SKM-1 treated with dmso at 0.1 percent for 144 hours (cell line): ENCODE measurements around the gene PID1.
A peak's percentile ranks its signal among the peaks of the same experiment; 100 is the strongest.

Experiments
- DNase-seq: peaks from one replicate; lab custom pipeline; 2025; ENCODE audit not compliant: unreplicated experiment; lab: John Stamatoyannopoulos, UW

PID1 gene, protein sequence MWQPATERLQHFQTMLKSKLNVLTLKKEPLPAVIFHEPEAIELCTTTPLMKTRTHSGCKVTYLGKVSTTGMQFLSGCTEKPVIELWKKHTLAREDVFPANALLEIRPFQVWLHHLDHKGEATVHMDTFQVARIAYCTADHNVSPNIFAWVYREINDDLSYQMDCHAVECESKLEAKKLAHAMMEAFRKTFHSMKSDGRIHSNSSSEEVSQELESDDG

GRCh38 chr2:229270551-229271410 lies at the start of gene PID1:
PID1 (minus strand) TSS chr2:229271287; CDS start chr2:229271043, 244 bp downstream.
- DNase-seq = no peak

GRCh38 chr2:229319558-229319957 lies 48.5 kb upstream of the PID1 start:
- DNase-seq = no peak

DNA sequence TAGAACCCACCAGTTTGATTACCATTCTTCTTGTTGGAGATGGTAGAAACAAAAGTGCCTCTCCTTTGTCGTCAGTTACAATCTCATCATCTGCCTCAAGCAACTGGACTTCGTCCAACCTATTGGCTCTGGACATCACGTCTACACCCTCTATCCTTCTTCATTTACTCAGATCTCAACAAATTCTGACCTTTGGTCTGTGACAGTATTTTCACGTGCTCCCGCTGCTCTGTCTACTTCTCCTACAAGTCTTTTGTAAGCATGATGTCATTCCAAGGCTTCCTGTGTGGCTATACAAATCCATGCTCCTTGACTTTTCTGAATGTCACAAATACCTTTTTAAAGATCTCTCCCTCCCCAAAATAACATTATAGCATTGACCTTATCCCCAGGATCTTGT lies 43.0 kb upstream of the PID1 start:
- DNase-seq = no peak

DNA sequence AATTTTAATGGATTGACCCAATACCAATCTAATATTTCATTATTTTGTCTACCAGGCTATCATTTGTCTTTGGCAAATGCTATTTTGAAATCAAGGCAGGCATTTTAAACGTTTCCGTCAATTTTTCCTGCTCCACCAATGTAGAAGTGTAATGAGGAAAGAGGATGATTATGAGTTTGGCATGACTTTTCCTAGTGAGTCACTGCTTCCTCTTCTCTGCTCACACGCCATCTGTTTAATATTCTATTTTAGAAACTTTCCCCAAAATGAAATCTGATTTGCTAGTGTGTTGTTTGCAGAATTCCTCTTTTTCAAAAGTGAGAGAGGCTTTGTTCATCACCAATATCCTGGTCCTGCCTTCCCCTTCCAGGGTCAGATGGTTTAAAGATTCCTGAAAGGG lies 42.5 kb upstream of the PID1 start:
- no peak for DNase-seq

- DNase-seq = no peak
These were observed 30.1 kb upstream of the PID1 start for GRCh38 chr2:229301237-229301636.

GRCh38 chr2:229300790-229301189 lies 29.7 kb upstream of the PID1 start:
- DNase-seq = peak; percentile 46

DNA sequence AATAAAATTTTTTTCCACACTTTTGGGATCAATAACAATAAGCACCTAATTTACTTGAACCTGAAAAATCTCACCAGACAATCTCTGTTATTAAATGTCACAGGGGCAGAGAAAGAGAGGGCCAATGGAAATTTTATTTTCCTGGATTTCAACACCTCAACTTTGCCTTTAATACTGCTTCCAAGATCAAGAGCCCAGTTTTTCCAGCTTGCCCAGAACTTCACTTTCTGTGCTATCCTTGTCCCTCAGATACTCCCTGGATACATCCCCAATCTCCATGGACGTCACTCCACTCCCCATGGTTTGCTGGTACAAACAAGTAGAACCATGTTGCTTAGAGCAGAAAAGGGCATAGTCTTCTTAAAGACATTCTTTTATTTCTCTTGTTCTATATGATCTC lies 29.3 kb upstream of the PID1 start:
- no peak for DNase-seq

- DNase-seq = no peak
These were observed 26.2 kb upstream of the PID1 start for GRCh38 chr2:229297247-229297646.

- DNase-seq = no peak
These were observed 25.4 kb upstream of the PID1 start for GRCh38 chr2:229296536-229296935.

DNA sequence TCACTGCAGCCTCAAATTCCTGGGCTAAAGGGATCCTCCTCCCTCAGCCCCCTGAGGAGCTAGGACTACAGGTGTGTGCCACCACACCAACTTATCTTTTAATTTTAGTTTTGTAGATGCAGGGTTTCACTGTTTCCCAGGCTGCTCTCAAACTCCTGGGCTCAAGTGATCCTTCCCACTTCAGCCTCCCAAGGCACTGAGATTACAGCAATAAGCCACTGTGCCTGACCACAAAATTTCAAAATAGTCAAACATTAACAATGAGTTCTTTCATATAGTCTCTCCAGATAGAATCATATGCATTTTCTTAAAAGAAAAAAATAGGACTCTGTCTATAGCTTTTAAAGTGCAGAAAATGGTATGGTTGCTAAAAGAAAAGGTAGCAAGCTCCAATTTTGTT lies 24.9 kb upstream of the PID1 start:
- DNase-seq = peak; percentile 16

- peak; percentile 62 for DNase-seq
These were observed 16.7 kb upstream of the PID1 start for GRCh38 chr2:229287823-229288222.

DNA sequence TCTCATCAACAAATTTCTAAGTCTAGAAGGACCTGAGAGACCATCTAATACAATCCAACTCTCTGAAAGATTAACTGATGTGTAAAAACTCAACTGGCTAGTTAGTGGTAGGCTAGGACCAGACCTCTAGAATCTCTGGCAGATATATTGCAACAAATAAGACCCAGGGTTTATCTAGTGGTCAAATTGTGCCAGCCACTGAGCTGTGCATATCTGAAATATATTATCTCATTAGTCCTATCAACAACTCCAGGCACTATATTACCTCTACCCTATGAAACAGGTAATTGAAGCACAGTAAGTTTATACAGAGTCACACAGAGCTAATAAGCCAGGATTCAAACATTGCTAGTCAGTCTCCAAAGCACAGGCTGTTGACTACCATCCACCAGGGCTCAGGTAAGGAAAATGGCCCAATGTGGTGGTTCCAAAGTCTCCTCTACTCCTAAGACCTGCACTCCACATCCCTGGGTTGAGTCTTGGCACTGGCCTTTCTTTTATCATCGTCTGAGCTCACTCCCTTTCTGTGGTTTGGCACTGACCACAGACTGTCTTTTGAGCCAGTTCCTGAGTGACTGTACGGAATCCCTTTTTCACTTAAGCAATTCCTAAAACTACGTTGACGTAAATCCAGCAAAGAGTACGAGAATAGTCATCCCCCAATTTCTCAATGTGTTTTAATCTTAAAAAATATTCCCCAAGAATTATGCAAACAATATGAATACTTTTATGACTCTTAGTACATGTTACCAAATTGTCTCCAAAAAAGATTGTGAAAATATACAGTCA lies 11.9 kb upstream of the PID1 start:
- peak; percentile 49 for DNase-seq

- no peak for DNase-seq
These were observed 8.4 kb upstream of the PID1 start for GRCh38 chr2:229279516-229279915.

DNA sequence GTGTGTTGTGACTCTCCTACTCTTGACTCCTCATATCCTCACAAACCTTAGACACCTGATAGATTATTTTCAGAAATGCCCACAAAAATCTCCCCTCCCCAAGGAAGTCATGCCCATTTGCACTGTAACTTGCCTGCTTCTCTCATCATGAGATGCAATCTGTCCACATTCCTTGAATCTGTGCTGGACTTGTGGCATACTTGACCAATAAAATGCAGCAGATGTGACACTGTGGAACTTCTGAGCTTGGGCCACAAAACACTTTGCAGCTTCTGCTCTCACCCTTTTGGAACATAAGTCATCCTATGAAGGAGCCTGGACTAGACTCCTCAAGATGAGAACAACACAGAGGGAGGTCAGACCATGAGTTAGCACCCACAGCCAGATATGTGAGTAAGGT lies 4.4 kb upstream of the PID1 start:
- no peak for DNase-seq

- peak; percentile 42 for DNase-seq
These were observed 2.7 kb upstream of the PID1 start for GRCh38 chr2:229273723-229274338.

- DNase-seq = no peak
These were observed 2.1 kb upstream of the PID1 start for GRCh38 chr2:229273006-229273722.

- no peak for DNase-seq
These were observed 1.1 kb downstream of the PID1 start for GRCh38 chr2:229269941-229270340.

DNA sequence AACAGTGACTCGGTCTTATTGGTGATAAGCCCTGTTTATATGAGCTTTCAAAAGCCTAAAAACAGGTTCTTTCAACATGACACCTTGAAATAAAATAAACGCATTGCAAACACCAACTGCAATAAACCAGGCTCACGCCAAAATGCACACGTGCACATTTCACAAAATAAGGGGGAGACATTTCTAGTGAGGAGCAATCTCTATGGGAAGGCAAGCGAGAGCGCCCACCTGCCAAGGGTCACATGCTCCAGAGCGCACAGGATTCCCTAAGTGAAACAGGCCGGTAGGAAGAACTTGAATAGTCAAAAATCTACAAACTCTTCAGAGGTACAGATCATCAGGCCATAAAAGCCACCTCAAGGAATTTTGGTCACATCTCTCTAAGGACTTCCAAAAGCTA lies 1.9 kb downstream of the PID1 start:
- DNase-seq = no peak

DNA sequence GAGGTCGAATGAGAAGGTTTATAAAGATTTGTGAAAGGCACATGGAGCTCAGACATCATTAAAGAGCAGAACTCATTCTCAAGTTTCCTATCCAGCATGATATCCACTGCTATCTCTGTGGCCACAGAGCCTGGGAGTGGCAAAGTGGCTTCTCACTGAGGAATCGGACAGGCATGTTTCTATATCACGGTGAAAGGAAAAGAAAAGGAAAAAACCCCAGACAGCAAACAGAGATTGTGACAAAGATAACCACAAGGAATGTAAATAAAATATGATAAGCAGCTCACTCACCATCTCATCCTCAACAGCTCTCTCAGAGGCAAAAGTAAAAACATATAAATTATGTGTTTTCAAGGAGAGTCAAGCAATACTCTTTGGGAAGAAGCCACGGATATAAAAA lies 2.5 kb downstream of the PID1 start:
- DNase-seq = no peak

DNA sequence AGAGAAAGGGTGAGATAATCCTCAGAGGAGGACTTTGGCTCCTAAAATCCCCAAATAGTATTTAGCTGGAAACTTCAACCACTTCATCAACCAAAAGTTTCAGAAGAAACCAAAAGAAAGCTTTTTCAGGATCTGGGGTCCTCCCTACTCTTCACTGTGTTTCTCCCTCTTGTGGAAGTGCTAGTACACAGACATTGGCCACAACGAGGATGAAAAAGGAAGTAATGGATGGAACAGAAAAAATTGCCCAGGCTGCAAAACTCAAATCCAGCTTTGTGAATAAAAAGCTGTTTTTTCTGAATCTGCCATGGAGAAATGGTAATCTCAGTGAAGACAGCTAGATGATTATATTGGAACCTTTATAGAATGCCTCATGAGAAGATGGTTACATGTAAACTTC lies 4.0 kb downstream of the PID1 start:
- DNase-seq = no peak

- no peak for DNase-seq
These were observed 5.4 kb downstream of the PID1 start for GRCh38 chr2:229265727-229266126.
